GM21526 (cell line): ENCODE results near the gene LRRIQ1.
"Not testable (repeated sequence)": the region's sequence is repeated elsewhere in the genome, so short reads cannot be mapped to it uniquely, and the experiment has no call there.

Source experiments
- ATAC-seq: cut with Tn5 transposase; IDR thresholded peaks from one replicate; pipeline ENCODE4 v1.9.1; 2021; ENCODE audit warnings: moderate library complexity; ENCODE audit not compliant: unreplicated experiment, low FRiP score

LRRIQ1 gene

GRCh38 chr12:85186236-85186635 is 150.1 kb downstream of the LRRIQ1 start:
- no peak for ATAC-seq

GRCh38 chr12:85188619-85189018 is 152.5 kb downstream of the LRRIQ1 start:
- ATAC-seq, result no peak

- ATAC-seq, result no peak
Measured at GRCh38 chr12:85190728-85191127, 154.6 kb downstream of the LRRIQ1 start.

- not testable (repeated sequence) for ATAC-seq
Measured at GRCh38 chr12:85203809-85204208, 167.7 kb downstream of the LRRIQ1 start.

GRCh38 chr12:85206543-85206942 is 170.4 kb downstream of the LRRIQ1 start:
- ATAC-seq, result no peak

GRCh38 chr12:85224339-85224738 is 188.2 kb downstream of the LRRIQ1 start:
- not testable (repeated sequence) for ATAC-seq

- no peak for ATAC-seq
Measured at GRCh38 chr12:85225501-85225900, 189.3 kb downstream of the LRRIQ1 start.

- ATAC-seq, result no peak
Measured at GRCh38 chr12:85237327-85237726, 201.2 kb downstream of the LRRIQ1 start.

- no peak for ATAC-seq
Measured at GRCh38 chr12:85244561-85244960, 208.4 kb downstream of the LRRIQ1 start.

GRCh38 chr12:85253853-85254252 is 217.7 kb downstream of the LRRIQ1 start:
- ATAC-seq, result no peak

- no peak for ATAC-seq
Measured at GRCh38 chr12:85257671-85258070, 221.5 kb downstream of the LRRIQ1 start.

GRCh38 chr12:85260447-85260846 is 224.3 kb downstream of the LRRIQ1 start:
- no peak for ATAC-seq

- no peak for ATAC-seq
Measured at GRCh38 chr12:85260896-85261295, 224.7 kb downstream of the LRRIQ1 start.

- ATAC-seq, result no peak
Measured at GRCh38 chr12:85266356-85266755, 230.2 kb downstream of the LRRIQ1 start.

- no peak for ATAC-seq
Measured at GRCh38 chr12:85273381-85274314, 237.5 kb downstream of the LRRIQ1 start.

- ATAC-seq, result no peak
Measured at GRCh38 chr12:85274315-85274651, 238.1 kb downstream of the LRRIQ1 start.

- ATAC-seq, result no peak
Measured at GRCh38 chr12:85275374-85275773, 239.2 kb downstream of the LRRIQ1 start.

GRCh38 chr12:85277191-85277590 is 241.0 kb downstream of the LRRIQ1 start:
- ATAC-seq, result no peak

GRCh38 chr12:85277900-85278597 is 241.9 kb downstream of the LRRIQ1 start:
- no peak for ATAC-seq

GRCh38 chr12:85278598-85279448 is 242.7 kb downstream of the LRRIQ1 start:
- no peak for ATAC-seq
